Retinal pigment epithelial cell (primary cell): ENCODE data around the gene PARP6.
"Not testable (repeated sequence)": the region's sequence is repeated elsewhere in the genome, so short reads cannot be mapped to it uniquely, and the experiment has no call there.

Experiments
- DNase-seq: peaks from one replicate; pipeline ENCODE4 v3.0.0-alpha.2; 2010; ENCODE audit warnings: low read depth
- H3K4me3 ChIP-seq: 2 replicates; pipeline ENCODE4 v1.5.1; 2011; ENCODE audit warnings: mild to moderate bottlenecking, low read length, control low read depth, moderate library complexity
- CTCF ChIP-seq: conservative IDR thresholded peaks from 2 replicates; pipeline ENCODE4 v1.5.1; 2011; ENCODE audit warnings: low read depth, low read length, control low read depth, inconsistent platforms

Gene PARP6

GRCh38 chr15:72280751-72281150 lies 8.4 kb upstream of the PARP6 start:
- H3K4me3 ChIP-seq, result no peak overlapping the region
- TF ChIP-seq CTCF, result no peak
- DNase-seq, result no peak

GRCh38 chr15:72278737-72279136 lies 6.4 kb upstream of the PARP6 start:
- no peak overlapping the region for H3K4me3 ChIP-seq
- no peak for TF ChIP-seq CTCF
- no peak for DNase-seq

GRCh38 chr15:72276326-72276700 lies 4.0 kb upstream of the PARP6 start:
- TF ChIP-seq CTCF, result no peak
- no peak for DNase-seq
- H3K4me3 ChIP-seq, result no peak overlapping the region

GRCh38 chr15:72275635-72276325 lies 3.4 kb upstream of the PARP6 start:
- H3K4me3 ChIP-seq, DNase-seq: not testable (repeated sequence)

DNA sequence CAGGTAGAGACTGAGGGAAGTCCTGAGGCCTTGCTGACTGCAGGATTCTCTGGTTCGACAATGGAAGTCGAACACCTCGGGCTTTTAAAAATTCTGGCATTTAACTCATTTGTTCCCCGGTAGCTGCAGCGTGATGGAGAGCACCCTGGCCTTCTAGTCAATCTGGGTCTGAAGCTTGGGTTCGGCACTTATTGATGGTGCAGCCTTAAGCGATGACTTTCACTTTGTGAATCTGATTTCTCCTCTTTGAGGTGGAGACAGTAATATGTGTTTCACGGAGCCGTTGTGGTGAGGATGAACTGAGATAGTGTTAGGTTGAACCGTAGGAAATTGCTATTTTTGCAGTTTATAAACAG lies 621 bp upstream of the PARP6 start:
- no peak for TF ChIP-seq CTCF
- no peak for DNase-seq
- H3K4me3 ChIP-seq, result peak overlapping the region; percentile 49

- DNase-seq, result no peak
Measured at GRCh38 chr15:72271895-72272212, 500 bp downstream of the PARP6 start.

GRCh38 chr15:72271221-72271620 lies 1.1 kb downstream of the PARP6 start:
- H3K4me3 ChIP-seq, result peak overlapping the region; percentile 88
- TF ChIP-seq CTCF, result no peak
- no peak for DNase-seq

More at GRCh38 chr15:72271895-72272212, 500 bp downstream of the PARP6 start:
- peak overlapping the region; percentile 88 for H3K4me3 ChIP-seq
- no peak for TF ChIP-seq CTCF

DNA sequence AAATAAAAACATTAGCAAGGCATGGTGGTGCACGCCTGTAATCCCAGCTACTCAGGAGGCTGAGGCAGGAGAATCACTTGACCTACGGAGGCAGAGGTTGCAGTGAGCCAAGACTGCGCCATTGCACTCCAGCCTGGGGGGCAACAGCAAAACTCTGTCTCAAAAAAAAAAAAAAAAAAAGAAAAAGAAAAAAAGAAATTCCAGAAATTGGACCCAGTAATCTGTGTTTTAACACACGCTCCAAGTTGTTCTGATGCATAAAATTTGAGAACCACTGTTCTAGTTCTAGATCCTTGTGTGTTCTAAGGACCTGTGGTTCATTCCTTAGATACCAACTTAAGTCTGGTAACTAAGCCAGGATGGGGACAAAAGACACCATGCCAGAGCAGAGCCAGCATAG lies 2.6 kb downstream of the PARP6 start:
- no peak for TF ChIP-seq CTCF
- no peak overlapping the region for H3K4me3 ChIP-seq
- DNase-seq, result no peak
